NB4 (cell line): ENCODE data around the gene WDR48.
A peak's percentile ranks its signal among the peaks of the same experiment; 100 is the strongest.

ENCODE experiments used
- DNase-seq: peaks from one replicate; pipeline ENCODE4 v3.0.0; 2010; ENCODE audit warnings: low read depth
- H3K4me3 ChIP-seq: one replicate; pipeline ENCODE4 v1.5.1; 2011; ENCODE audit warnings: mild to moderate bottlenecking, low read depth, low read length, moderate library complexity
- CTCF ChIP-seq: IDR thresholded peaks from one replicate; pipeline ENCODE4 v1.5.1; 2012; ENCODE audit warnings: low read depth, low read length
- MAX ChIP-seq: IDR thresholded peaks from 2 replicates; pipeline ENCODE4 v1.6.1; 2011; ENCODE audit warnings: low read depth, low read length
- MYC ChIP-seq: IDR thresholded peaks from 2 replicates; pipeline ENCODE4 v1.6.1; 2011; ENCODE audit warnings: low read depth, low read length
- POLR2A ChIP-seq: IDR thresholded peaks from 2 replicates; pipeline ENCODE4 v1.6.1; 2011; ENCODE audit warnings: mild to moderate bottlenecking; ENCODE audit not compliant: insufficient read length; ENCODE audit errors: extremely low read depth

Gene WDR48

GRCh38 chr3:39051649-39052561 is at the start of gene WDR48, which contains the start of gene SCN11A:
TSS of gene WDR48 (plus strand) at chr3:39052016. CDS start at chr3:39052026, 10 bp downstream.
TSS of gene SCN11A (minus strand) at chr3:39051944. CDS start at chr3:38950362, 101,582 bp downstream.
- peak; percentile 93 for DNase-seq
- TF ChIP-seq POLR2A (peak; percentile 84), MAX (peak; percentile 51), CTCF (no peak), MYC (peak; percentile 47)
- H3K4me3 ChIP-seq = peak within 1 kb of the TSS; percentile 86

- no peak overlapping the region for H3K4me3 ChIP-seq
- TF ChIP-seq MYC (no peak), MAX (no peak), CTCF (no peak), POLR2A (no peak)
- DNase-seq = no peak
Measured at GRCh38 chr3:39005295-39005694, 46.5 kb upstream of the WDR48 start.

- no peak for TF ChIP-seq MYC
- no peak for TF ChIP-seq MAX
- TF ChIP-seq CTCF = no peak
- TF ChIP-seq POLR2A = no peak
- DNase-seq = peak; percentile 28
- no peak overlapping the region for H3K4me3 ChIP-seq
Measured at GRCh38 chr3:39011191-39011736, 40.6 kb upstream of the WDR48 start.

- TF ChIP-seq CTCF (no peak), POLR2A (no peak), MAX (no peak), MYC (no peak)
- H3K4me3 ChIP-seq = no peak overlapping the region
- no peak for DNase-seq
Measured at GRCh38 chr3:39013289-39013688, 38.5 kb upstream of the WDR48 start.

GRCh38 chr3:39013921-39014509 is 37.8 kb upstream of the WDR48 start:
- TF ChIP-seq MAX = no peak
- no peak for TF ChIP-seq CTCF
- TF ChIP-seq MYC = no peak
- no peak for TF ChIP-seq POLR2A
- no peak overlapping the region for H3K4me3 ChIP-seq
- DNase-seq = no peak
